ENCODE results near the gene JAK1.

The JAK1 gene

DNA sequence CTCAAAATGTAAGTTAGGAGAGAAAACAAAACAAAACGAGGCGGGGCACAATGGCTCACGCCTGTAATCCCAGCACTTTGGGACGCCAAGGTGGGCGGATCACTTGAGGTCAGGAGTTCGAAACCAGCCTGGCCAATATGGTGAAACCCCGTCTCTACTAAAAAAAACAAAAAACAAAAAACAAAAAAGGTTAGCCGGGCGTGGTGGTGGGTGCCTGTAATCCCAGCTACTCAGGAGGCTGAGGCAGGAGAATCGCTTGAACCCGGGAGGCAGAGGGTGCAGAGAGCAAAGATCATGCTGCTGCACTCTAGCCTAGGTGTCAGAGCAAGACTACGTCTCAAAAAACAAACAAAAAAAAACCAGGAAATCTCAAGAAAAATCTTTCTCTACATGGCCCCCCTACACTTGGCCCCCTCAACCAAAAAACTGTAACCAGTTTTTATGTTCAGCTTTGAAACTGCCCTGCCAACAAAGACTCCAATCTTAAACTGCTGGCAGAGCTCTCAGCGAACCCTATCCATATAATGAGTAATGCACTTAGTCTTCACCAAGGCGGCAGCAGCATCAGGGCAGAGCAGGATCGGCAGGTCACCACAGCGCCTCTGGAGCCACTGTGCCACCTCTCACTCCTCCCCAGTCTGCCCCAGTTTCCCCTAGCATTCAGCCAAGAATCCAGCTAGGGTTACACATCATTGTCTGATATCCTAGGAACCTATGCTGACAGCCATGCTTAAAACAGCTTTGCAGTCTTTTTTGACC lies 71.7 kb downstream of the JAK1 start:
- H3K27ac ChIP-seq (ENCODE audit: low read depth, low read length), result no peak overlapping the region
- H3K18ac ChIP-seq (ENCODE audit: low read length), result no peak overlapping the region
- no peaks in the 10 kb centered on the region for H3K9me3 ChIP-seq (ENCODE audit: insufficient read depth, low read depth, low read length)
- H2BK120ac ChIP-seq (ENCODE audit: insufficient read depth, low read length, poor library complexity), result no peak overlapping the region
- H2AFZ ChIP-seq (ENCODE audit: insufficient read depth, low read length, poor library complexity), result no peak overlapping the region
- H3K4me2 ChIP-seq (ENCODE audit: low read length), result no peak overlapping the region
- no peak overlapping the region for H4K8ac ChIP-seq (ENCODE audit: low read depth, low read length)
- DNase-seq, result peak in 1 of 2 donors; percentile 44
- H3K9ac ChIP-seq (ENCODE audit: low read length), result no peak overlapping the region
- H3K14ac ChIP-seq (ENCODE audit: low read length), result no peak overlapping the region
- H3K36me3 ChIP-seq (ENCODE audit: control insufficient read depth in 1 of 2, insufficient read depth in 2 of 2, low read length in 2 of 2), result no peaks in the 10 kb centered on the region
- H3K4me3 ChIP-seq (ENCODE audit: low read depth, low read length), result no peak overlapping the region
- no peak overlapping the region for H4K91ac ChIP-seq (ENCODE audit: low read depth, low read length)
- H3K4me1 ChIP-seq (ENCODE audit: control insufficient read depth in 1 of 2, insufficient read depth in 2 of 2, low read length in 2 of 2), result peaks cover 5 to 8% of the 10 kb centered on the region in 2 experiments
- H3K27me3 ChIP-seq (ENCODE audit: insufficient read depth, low read length), result no peaks in the 10 kb centered on the region
- no peak overlapping the region for H3K23ac ChIP-seq (ENCODE audit: low read length)
- H3K4ac ChIP-seq (ENCODE audit: low read depth, low read length), result no peak overlapping the region
- peak overlapping the region; percentile 54 for H2BK12ac ChIP-seq (ENCODE audit: low read length)
- no peaks in the 10 kb centered on the region for H3K79me2 ChIP-seq (ENCODE audit: control insufficient read depth, insufficient read depth, low read length, poor library complexity)
- no CpG with 5 or more reads among the region's 16 CpGs for WGBS (ENCODE audit: extremely low coverage, insufficient coverage, insufficient read length)
- no peak overlapping the region for H2BK5ac ChIP-seq (ENCODE audit: low read depth, low read length, poor library complexity)
- no peak overlapping the region for H2AK5ac ChIP-seq (ENCODE audit: low read length)
- no peak overlapping the region for H4K12ac ChIP-seq (ENCODE audit: low read depth, low read length)
- peaks cover 2% of the 10 kb centered on the region for H3K79me1 ChIP-seq (ENCODE audit: low read length)

DNA sequence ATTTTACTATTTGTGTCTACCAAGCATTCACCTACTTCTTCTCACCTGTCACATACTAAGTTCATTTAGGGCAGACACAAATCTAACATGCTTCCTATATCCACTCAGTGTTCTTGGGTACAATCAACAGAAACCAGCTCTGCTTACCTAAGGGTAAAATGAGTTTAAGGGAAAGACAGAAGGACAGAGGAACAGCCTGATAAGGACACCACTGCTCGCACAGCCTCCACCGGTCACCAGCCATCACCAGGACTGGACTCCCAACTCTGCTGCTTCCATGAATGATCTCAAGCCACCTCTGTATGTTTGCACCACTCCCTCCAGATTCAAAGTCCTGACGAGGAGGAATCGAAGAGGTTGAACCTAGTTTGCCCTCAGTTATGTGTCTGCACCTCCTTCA lies 72.4 kb downstream of the JAK1 start:
- no peak overlapping the region for H3K4me2 ChIP-seq (ENCODE audit: low read length)
- H2BK5ac ChIP-seq (ENCODE audit: low read depth, low read length, poor library complexity), result no peak overlapping the region
- peaks cover 5 to 8% of the 10 kb centered on the region in 2 experiments for H3K4me1 ChIP-seq (ENCODE audit: control insufficient read depth in 1 of 2, insufficient read depth in 2 of 2, low read length in 2 of 2)
- no peaks in the 10 kb centered on the region for H3K36me3 ChIP-seq (ENCODE audit: control insufficient read depth in 1 of 2, insufficient read depth in 2 of 2, low read length in 2 of 2)
- H3K9me3 ChIP-seq (ENCODE audit: insufficient read depth, low read depth, low read length), result no peaks in the 10 kb centered on the region
- no peak overlapping the region for H3K9ac ChIP-seq (ENCODE audit: low read length)
- peak overlapping the region; percentile 46 for H3K18ac ChIP-seq (ENCODE audit: low read length)
- no peak overlapping the region for H3K14ac ChIP-seq (ENCODE audit: low read length)
- no peak for DNase-seq
- no peaks in the 10 kb centered on the region for H3K79me2 ChIP-seq (ENCODE audit: control insufficient read depth, insufficient read depth, low read length, poor library complexity)
- no peak overlapping the region for H3K4me3 ChIP-seq (ENCODE audit: low read depth, low read length)
- no peak overlapping the region for H3K4ac ChIP-seq (ENCODE audit: low read depth, low read length)
- no peak overlapping the region for H4K12ac ChIP-seq (ENCODE audit: low read depth, low read length)
- H4K8ac ChIP-seq (ENCODE audit: low read depth, low read length), result no peak overlapping the region
- H2AFZ ChIP-seq (ENCODE audit: insufficient read depth, low read length, poor library complexity), result no peak overlapping the region
- WGBS (ENCODE audit: extremely low coverage, insufficient coverage, insufficient read length), result no CpG with 5 or more reads among the region's 4 CpGs
- H2BK12ac ChIP-seq (ENCODE audit: low read length), result peak overlapping the region; percentile 17
- H4K91ac ChIP-seq (ENCODE audit: low read depth, low read length), result no peak overlapping the region
- H3K27me3 ChIP-seq (ENCODE audit: insufficient read depth, low read length), result no peaks in the 10 kb centered on the region
- H2BK120ac ChIP-seq (ENCODE audit: insufficient read depth, low read length, poor library complexity), result no peak overlapping the region
- H2AK5ac ChIP-seq (ENCODE audit: low read length), result no peak overlapping the region
- peaks cover 2% of the 10 kb centered on the region for H3K79me1 ChIP-seq (ENCODE audit: low read length)
- no peak overlapping the region for H3K27ac ChIP-seq (ENCODE audit: low read depth, low read length)
- no peak overlapping the region for H3K23ac ChIP-seq (ENCODE audit: low read length)

DNA sequence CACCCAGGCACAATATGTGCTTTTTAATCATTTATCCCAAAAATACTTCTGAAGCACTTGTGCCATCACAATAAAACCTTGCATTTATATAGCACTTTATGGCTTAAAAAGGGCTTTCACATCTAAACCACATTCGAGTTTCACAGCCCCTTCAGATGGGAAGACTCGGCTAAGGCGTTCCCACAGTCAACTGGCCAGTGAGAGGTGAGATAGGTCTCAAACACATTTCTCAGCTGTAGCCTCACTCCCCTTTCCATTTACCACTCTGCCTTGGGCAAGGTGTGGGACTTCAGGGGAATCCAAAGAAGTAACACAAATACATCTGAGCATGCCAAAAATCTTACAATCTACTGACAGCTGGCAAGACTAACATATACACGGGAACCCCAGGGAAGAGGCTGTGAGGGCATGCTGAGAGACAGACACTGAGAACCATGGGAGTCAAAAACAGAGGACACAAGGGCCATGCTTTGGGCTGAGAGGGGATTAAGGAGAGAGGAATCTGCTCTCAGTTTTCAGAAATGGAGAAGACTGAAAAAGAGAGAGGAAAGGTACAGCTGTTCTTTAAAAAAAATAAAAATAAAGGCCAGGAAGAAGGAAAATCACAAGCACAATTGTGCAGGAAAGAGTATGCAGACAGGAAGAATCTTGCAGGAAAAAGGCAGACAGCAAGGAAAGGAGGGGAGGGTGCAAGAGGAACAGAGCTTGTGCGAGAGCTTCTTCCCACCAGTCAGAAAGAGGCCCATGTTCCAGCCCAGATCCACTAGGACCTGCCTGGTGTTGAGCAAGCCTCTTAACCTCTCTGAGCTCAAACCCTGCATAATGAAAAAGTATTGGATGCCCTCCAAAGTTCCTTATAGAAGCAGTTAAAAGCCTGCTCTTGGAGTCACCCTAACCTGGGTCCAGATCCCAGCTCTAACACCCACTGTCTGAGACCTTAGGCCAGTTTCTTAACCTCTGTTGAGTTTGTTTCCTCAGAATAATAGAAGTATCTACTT lies 73.5 kb downstream of the JAK1 start:
- no peak overlapping the region for H4K12ac ChIP-seq (ENCODE audit: low read depth, low read length)
- no peak overlapping the region for H3K23ac ChIP-seq (ENCODE audit: low read length)
- WGBS (ENCODE audit: extremely low coverage, insufficient coverage, insufficient read length), result no CpG with 5 or more reads among the region's 5 CpGs
- no peak overlapping the region for H2BK120ac ChIP-seq (ENCODE audit: insufficient read depth, low read length, poor library complexity)
- peaks cover 2% of the 10 kb centered on the region for H3K79me1 ChIP-seq (ENCODE audit: low read length)
- DNase-seq, result no peak
- no peak overlapping the region for H4K8ac ChIP-seq (ENCODE audit: low read depth, low read length)
- H3K27ac ChIP-seq (ENCODE audit: low read depth, low read length), result no peak overlapping the region
- H3K27me3 ChIP-seq (ENCODE audit: insufficient read depth, low read length), result no peaks in the 10 kb centered on the region
- no peaks in the 10 kb centered on the region for H3K79me2 ChIP-seq (ENCODE audit: control insufficient read depth, insufficient read depth, low read length, poor library complexity)
- no peaks in the 10 kb centered on the region for H3K36me3 ChIP-seq (ENCODE audit: control insufficient read depth in 1 of 2, insufficient read depth in 2 of 2, low read length in 2 of 2)
- H2AFZ ChIP-seq (ENCODE audit: insufficient read depth, low read length, poor library complexity), result no peak overlapping the region
- no peak overlapping the region for H4K91ac ChIP-seq (ENCODE audit: low read depth, low read length)
- H2BK12ac ChIP-seq (ENCODE audit: low read length), result no peak overlapping the region
- no peak overlapping the region for H3K9ac ChIP-seq (ENCODE audit: low read length)
- H3K4me1 ChIP-seq (ENCODE audit: control insufficient read depth in 1 of 2, insufficient read depth in 2 of 2, low read length in 2 of 2), result peaks cover 3 to 5% of the 10 kb centered on the region in 2 experiments
- H3K4me2 ChIP-seq (ENCODE audit: low read length), result no peak overlapping the region
- H3K4me3 ChIP-seq (ENCODE audit: low read depth, low read length), result no peak overlapping the region
- H3K9me3 ChIP-seq (ENCODE audit: insufficient read depth, low read depth, low read length), result no peaks in the 10 kb centered on the region
- no peak overlapping the region for H3K18ac ChIP-seq (ENCODE audit: low read length)
- no peak overlapping the region for H3K4ac ChIP-seq (ENCODE audit: low read depth, low read length)
- no peak overlapping the region for H3K14ac ChIP-seq (ENCODE audit: low read length)
- H2AK5ac ChIP-seq (ENCODE audit: low read length), result no peak overlapping the region
- no peak overlapping the region for H2BK5ac ChIP-seq (ENCODE audit: low read depth, low read length, poor library complexity)

DNA sequence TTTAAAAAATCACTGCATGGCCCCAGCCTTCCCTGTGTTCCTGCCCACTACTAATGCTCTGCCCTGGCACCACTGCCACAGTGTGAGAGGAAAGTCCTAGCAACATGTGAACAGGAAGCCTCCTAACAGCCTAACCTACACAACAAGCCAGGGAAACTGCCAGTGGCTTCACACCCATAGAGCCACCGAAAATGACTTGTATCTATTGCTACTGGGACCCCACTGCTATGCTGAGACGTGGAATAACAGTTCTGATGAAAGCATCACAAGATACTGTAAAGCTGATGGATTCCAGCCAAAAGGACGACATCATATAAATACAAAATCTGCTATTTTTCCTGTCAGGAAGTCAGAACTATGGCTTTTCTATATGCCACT lies 74.9 kb downstream of the JAK1 start:
- no CpG with 5 or more reads among the region's 3 CpGs for WGBS (ENCODE audit: extremely low coverage, insufficient coverage, insufficient read length)
- DNase-seq, result no peak

More for the DNA sequence above, 74.9 kb downstream of the JAK1 start:
- Histone ChIP-seq H2AFZ (ENCODE audit: insufficient read depth, low read length, poor library complexity) (no peak overlapping the region), H3K9me3 (ENCODE audit: insufficient read depth, low read depth, low read length) (no peaks in the 10 kb centered on the region), H3K23ac (ENCODE audit: low read length) (no peak overlapping the region), H4K8ac (ENCODE audit: low read depth, low read length) (no peak overlapping the region), H3K4me2 (ENCODE audit: low read length) (no peak overlapping the region), H3K4ac (ENCODE audit: low read depth, low read length) (no peak overlapping the region), H2BK5ac (ENCODE audit: low read depth, low read length, poor library complexity) (no peak overlapping the region), H4K12ac (ENCODE audit: low read depth, low read length) (no peak overlapping the region), H3K4me3 (ENCODE audit: low read depth, low read length) (no peak overlapping the region), H2AK5ac (ENCODE audit: low read length) (no peak overlapping the region), H2BK120ac (ENCODE audit: insufficient read depth, low read length, poor library complexity) (no peak overlapping the region), H3K18ac (ENCODE audit: low read length) (no peak overlapping the region), H3K27ac (ENCODE audit: low read depth, low read length) (no peak overlapping the region), H2BK12ac (ENCODE audit: low read length) (no peak overlapping the region), H4K91ac (ENCODE audit: low read depth, low read length) (no peak overlapping the region), H3K27me3 (ENCODE audit: insufficient read depth, low read length) (no peaks in the 10 kb centered on the region), H3K36me3 (ENCODE audit: control insufficient read depth in 1 of 2, insufficient read depth in 2 of 2, low read length in 2 of 2) (no peaks in the 10 kb centered on the region), H3K14ac (ENCODE audit: low read length) (no peak overlapping the region), H3K9ac (ENCODE audit: low read length) (no peak overlapping the region), H3K4me1 (ENCODE audit: control insufficient read depth in 1 of 2, insufficient read depth in 2 of 2, low read length in 2 of 2) (peaks cover 0 to 4% of the 10 kb centered on the region in 2 experiments), H3K79me1 (ENCODE audit: low read length) (peaks cover 2% of the 10 kb centered on the region), H3K79me2 (ENCODE audit: control insufficient read depth, insufficient read depth, low read length, poor library complexity) (no peaks in the 10 kb centered on the region)

Measured in trophoblast cell (in vitro differentiated cells and primary cell).